Measurements from ENCODE around the gene SMAD5.

SMAD5 gene

GRCh38 chr5:136192526-136193321 lies 60.1 kb downstream of the SMAD5 start, which contains the start of gene SMIM32:
Gene SMIM32 (minus strand): TSS chr5:136193162. CDS start chr5:136192524, 638 bp downstream.
- no peaks in the 10 kb centered on the region for H3K36me3 ChIP-seq
- no peak for TF ChIP-seq CTCF (IDR thresholded peaks at IDR 0.05)
- no peak within 1 kb of the TSS for H3K27ac ChIP-seq
- no peak within 1 kb of the TSS for H3K4me3 ChIP-seq (ENCODE audit: low read depth in 1 of 2, low read length in 1 of 2)
- H3K9me3 ChIP-seq = no peaks in the 10 kb centered on the region
- peaks cover 0 to 4% of the 10 kb centered on the region in 2 experiments for H3K4me1 ChIP-seq (ENCODE audit: control insufficient read depth in 1 of 2, insufficient read depth in 1 of 2, low read depth in 1 of 2, low read length in 1 of 2)
- peaks cover 87% of the 10 kb centered on the region for H3K27me3 ChIP-seq

- Histone ChIP-seq H3K4me3 (ENCODE audit: low read depth in 1 of 2, low read length in 1 of 2) (no peak overlapping the region), H3K9me3 (no peaks in the 10 kb centered on the region)
Observed at GRCh38 chr5:136193322-136193935, 60.8 kb downstream of the SMAD5 start.

GRCh38 chr5:136194576-136194975 lies 61.9 kb downstream of the SMAD5 start:
- Histone ChIP-seq H3K27me3 (peaks cover 97% of the 10 kb centered on the region), H3K9me3 (no peaks in the 10 kb centered on the region)

More at GRCh38 chr5:136193322-136193935, 60.8 kb downstream of the SMAD5 start:
- Histone ChIP-seq H3K4me1 (ENCODE audit: control insufficient read depth in 1 of 2, insufficient read depth in 1 of 2, low read depth in 1 of 2, low read length in 1 of 2) (peaks cover 0 to 4% of the 10 kb centered on the region in 2 experiments), H3K36me3 (no peaks in the 10 kb centered on the region), H3K27me3 (peaks cover 91% of the 10 kb centered on the region), H3K27ac (no peak overlapping the region)
- TF ChIP-seq CTCF (IDR thresholded peaks at IDR 0.05) = no peak

GRCh38 chr5:136195971-136196820 lies 63.6 kb downstream of the SMAD5 start:
- Histone ChIP-seq H3K27ac (no peak overlapping the region), H3K4me3 (ENCODE audit: low read depth in 1 of 2, low read length in 1 of 2) (no peak overlapping the region), H3K27me3 (peaks cover 97% of the 10 kb centered on the region), H3K9me3 (no peaks in the 10 kb centered on the region), H3K36me3 (no peaks in the 10 kb centered on the region), H3K4me1 (ENCODE audit: control insufficient read depth in 1 of 2, insufficient read depth in 1 of 2, low read depth in 1 of 2, low read length in 1 of 2) (peaks cover 0 to 4% of the 10 kb centered on the region in 2 experiments)
- TF ChIP-seq CTCF (IDR thresholded peaks at IDR 0.05) = no peak

More at GRCh38 chr5:136194576-136194975, 61.9 kb downstream of the SMAD5 start:
- Histone ChIP-seq H3K4me1 (ENCODE audit: control insufficient read depth in 1 of 2, insufficient read depth in 1 of 2, low read depth in 1 of 2, low read length in 1 of 2) (peaks cover 0 to 4% of the 10 kb centered on the region in 2 experiments), H3K4me3 (ENCODE audit: low read depth in 1 of 2, low read length in 1 of 2) (no peak overlapping the region), H3K27ac (no peak overlapping the region), H3K36me3 (no peaks in the 10 kb centered on the region)
- no peak for TF ChIP-seq CTCF (IDR thresholded peaks at IDR 0.05)

- no peaks in the 10 kb centered on the region for H3K36me3 ChIP-seq
- H3K27ac ChIP-seq = no peak overlapping the region
- no peak for TF ChIP-seq CTCF (IDR thresholded peaks at IDR 0.05)
- peaks cover 97% of the 10 kb centered on the region for H3K27me3 ChIP-seq
- no peak overlapping the region for H3K4me3 ChIP-seq (ENCODE audit: low read depth in 1 of 2, low read length in 1 of 2)
- H3K9me3 ChIP-seq = no peaks in the 10 kb centered on the region
- H3K4me1 ChIP-seq (ENCODE audit: control insufficient read depth in 1 of 2, insufficient read depth in 1 of 2, low read depth in 1 of 2, low read length in 1 of 2) = no peaks in the 10 kb centered on the region
Observed at GRCh38 chr5:136197462-136198142, 65.0 kb downstream of the SMAD5 start.
